Effector CD4-positive, alpha-beta T cell (primary cell): ENCODE data around the gene NIPAL1.

ENCODE experiments used
- DNase-seq: peaks from one replicate; pipeline ENCODE4 v3.0.0-alpha.2; 2020

NIPAL1 gene

GRCh38 chr4:48068182-48068581, 51.6 kb downstream of the NIPAL1 start:
- no peak for DNase-seq

- DNase-seq, result no peak
Measured at GRCh38 chr4:48069026-48069425, 52.5 kb downstream of the NIPAL1 start.

- DNase-seq, result no peak
Measured at GRCh38 chr4:48071191-48071590, 54.6 kb downstream of the NIPAL1 start.

GRCh38 chr4:48073567-48074103, 57.1 kb downstream of the NIPAL1 start:
- DNase-seq, result no peak

GRCh38 chr4:48074657-48075056, 58.1 kb downstream of the NIPAL1 start:
- DNase-seq, result no peak

- DNase-seq, result no peak
Measured at GRCh38 chr4:48078425-48078824, 61.9 kb downstream of the NIPAL1 start.

- no peak for DNase-seq
Measured at GRCh38 chr4:48078862-48079655, 62.5 kb downstream of the NIPAL1 start.

- DNase-seq, result no peak
Measured at GRCh38 chr4:48079972-48080391, 63.4 kb downstream of the NIPAL1 start.

- DNase-seq, result no peak
Measured at GRCh38 chr4:48081196-48081595, 64.6 kb downstream of the NIPAL1 start.

- no peak for DNase-seq
Measured at GRCh38 chr4:48082956-48083355, 66.4 kb downstream of the NIPAL1 start.

- DNase-seq, result no peak
Measured at GRCh38 chr4:48085821-48086589, 69.4 kb downstream of the NIPAL1 start.
